Activated naive CD8-positive, alpha-beta T cell treated with anti-CD3 and anti-CD28 coated beads for 36 hours (primary cell): Measurements from ENCODE around the gene OR2L3. TPM values are rescaled to one million over a fixed set of nuclear protein-coding genes. Genes with fewer than 3 reads are reported as not detected.

Experiments
- DNase-seq: peaks from one replicate; pipeline ENCODE4 v3.0.0; 2021
- H3K27ac Mint-ChIP-seq: one replicate; pipeline ENCODE4 v1.8.0; 2022; ENCODE audit warnings: mild to moderate bottlenecking, moderate library complexity, mixed read lengths
- H3K27me3 Mint-ChIP-seq: one replicate; pipeline ENCODE4 v1.8.0; 2022; ENCODE audit warnings: mild to moderate bottlenecking, mixed read lengths
- H3K36me3 Mint-ChIP-seq: one replicate; pipeline ENCODE4 v1.8.0; 2021; ENCODE audit warnings: mild to moderate bottlenecking, mixed read lengths
- H3K4me1 Mint-ChIP-seq: one replicate; pipeline ENCODE4 v1.8.0; 2021; ENCODE audit warnings: mixed read lengths
- H3K4me3 Mint-ChIP-seq: one replicate; pipeline ENCODE4 v1.8.0; 2022; ENCODE audit warnings: mild to moderate bottlenecking, moderate library complexity, mixed read lengths
- H3K9me3 Mint-ChIP-seq: one replicate; pipeline ENCODE4 v1.8.0; 2022; ENCODE audit warnings: mixed read lengths
- total RNA-seq, 2 experiments: library from RNA; stranded (reverse); gene quantifications; one replicate each; pipeline ENCODE4 v1.2.3, GENCODE V29; 2021

OR2L3 gene
- total RNA-seq, 2 experiments from 2014 or later: not detected

- Mint-ChIP-seq H3K27me3 (no peaks in the 10 kb centered on the region), H3K36me3 (no peaks in the 10 kb centered on the region), H3K4me3 (no peak overlapping the region), H3K4me1 (no peaks in the 10 kb centered on the region), H3K27ac (no peak overlapping the region), H3K9me3 (no peaks in the 10 kb centered on the region)
- no peak for DNase-seq
These were observed 51.9 kb downstream of the OR2L3 start for GRCh38 chr1:248098529-248098928.

- H3K4me1 Mint-ChIP-seq: no peaks in the 10 kb centered on the region
- H3K4me3 Mint-ChIP-seq: no peak overlapping the region
- no peak for DNase-seq
- no peaks in the 10 kb centered on the region for H3K36me3 Mint-ChIP-seq
- no peak overlapping the region for H3K27ac Mint-ChIP-seq
- no peaks in the 10 kb centered on the region for H3K27me3 Mint-ChIP-seq
- peaks cover 1% of the 10 kb centered on the region for H3K9me3 Mint-ChIP-seq
These were observed 56.2 kb downstream of the OR2L3 start for GRCh38 chr1:248102847-248103246.

- no peak overlapping the region for H3K4me3 Mint-ChIP-seq
- H3K9me3 Mint-ChIP-seq: peaks cover 33% of the 10 kb centered on the region
- no peaks in the 10 kb centered on the region for H3K27me3 Mint-ChIP-seq
- no peaks in the 10 kb centered on the region for H3K4me1 Mint-ChIP-seq
- H3K27ac Mint-ChIP-seq: no peak overlapping the region
- no peak for DNase-seq
- H3K36me3 Mint-ChIP-seq: no peaks in the 10 kb centered on the region
These were observed 64.5 kb downstream of the OR2L3 start for GRCh38 chr1:248111157-248111556.

Other genes with a start within 250 kb of the OR2L3 start
- gene OR14A16, start 222.7 kb upstream of the OR2L3 start, total RNA-seq: not detected
- not detected for gene OR11L1, start 204.9 kb upstream of the OR2L3 start, total RNA-seq
- gene TRIM58, start 189.6 kb upstream of the OR2L3 start, total RNA-seq: under 1 TPM; 0.06 to 0.08 TPM
- gene OR2W3, start 151.2 kb upstream of the OR2L3 start, total RNA-seq: not detected
- not detected for gene OR2T8, start 126.6 kb upstream of the OR2L3 start, total RNA-seq
- gene OR2AJ1, start 121.9 kb upstream of the OR2L3 start, total RNA-seq: not detected
- gene OR2L8, start 98.0 kb upstream of the OR2L3 start, total RNA-seq: not detected
- not detected for gene OR2AK2, start 81.6 kb upstream of the OR2L3 start, total RNA-seq
- not detected for gene OR2L5, start 33.2 kb upstream of the OR2L3 start, total RNA-seq
- under 1 TPM in 1 of 2 experiments, not detected in 1; 0.06 TPM for gene OR2L2, start 16.8 kb upstream of the OR2L3 start, total RNA-seq
- not detected for gene OR2L13, start 48.3 kb downstream of the OR2L3 start, total RNA-seq
- gene OR2M5, start 98.3 kb downstream of the OR2L3 start, total RNA-seq: not detected
- gene OR2M2, start 128.0 kb downstream of the OR2L3 start, total RNA-seq: not detected
- not detected for gene OR2M3, start 150.4 kb downstream of the OR2L3 start, total RNA-seq
- not detected for gene OR2M4, start 184.6 kb downstream of the OR2L3 start, total RNA-seq
- not detected for gene OR2T33, start 231.1 kb downstream of the OR2L3 start, total RNA-seq